Measurements from ENCODE around the gene SAP30L. TPM values are rescaled to one million over a fixed set of nuclear protein-coding genes. Genes with fewer than 3 reads are reported as not detected.

The SAP30L gene
- total RNA-seq, 4 donors from 2014 or later, result 34.9 to 54.9 (median 46.2) TPM

GRCh38 chr5:154502180-154502579 is 56.4 kb downstream of the SAP30L start:
- H3K4me3 ChIP-seq, result no peak overlapping the region
- H3K27ac ChIP-seq (replicated peaks in 1 of 4), result no peak overlapping the region
- H3K27me3 ChIP-seq, result peaks cover 0 to 30% (median 0%) of the 10 kb centered on the region in 4 donors
- no peaks in the 10 kb centered on the region for H3K4me1 ChIP-seq
- no peak for DNase-seq (ENCODE audit: extremely low spot score)
- no peak for TF ChIP-seq EP300 (IDR thresholded peaks at IDR 0.05)
- TF ChIP-seq POLR2AphosphoS5 (IDR thresholded peaks at IDR 0.05), result no peak
- TF ChIP-seq POLR2A (IDR thresholded peaks at IDR 0.05; ENCODE audit: low read depth), result no peak
- no peak for TF ChIP-seq CTCF (IDR thresholded peaks at IDR 0.05)
- no peaks in the 10 kb centered on the region for H3K36me3 ChIP-seq
- no peaks in the 10 kb centered on the region for H3K9me3 ChIP-seq
- intact Hi-C loops (cut with DNase I), result no loop called here
- 94% methylated on average over 1 of the region's 1 CpG for WGBS

GRCh38 chr5:154503698-154504039 is 57.9 kb downstream of the SAP30L start:
- Histone ChIP-seq H3K27me3 (peaks cover 0 to 25% (median 0%) of the 10 kb centered on the region in 4 donors), H3K4me3 (no peak overlapping the region), H3K4me1 (no peaks in the 10 kb centered on the region), H3K9me3 (no peaks in the 10 kb centered on the region), H3K27ac (replicated peaks in 1 of 4) (no peak overlapping the region), H3K36me3 (no peaks in the 10 kb centered on the region)
- no peak for DNase-seq (ENCODE audit: extremely low spot score)
- TF ChIP-seq CTCF (IDR thresholded peaks at IDR 0.05) (no peak), POLR2AphosphoS5 (IDR thresholded peaks at IDR 0.05) (no peak), POLR2A (IDR thresholded peaks at IDR 0.05; ENCODE audit: low read depth) (no peak), EP300 (IDR thresholded peaks at IDR 0.05) (no peak)
- intact Hi-C loops (cut with DNase I), result no loop called here
- WGBS, result 92% methylated on average over 2 of the region's 2 CpGs

GRCh38 chr5:154505567-154505966 is 59.8 kb downstream of the SAP30L start:
- intact Hi-C loops (cut with DNase I), result no loop called here
- 63% methylated on average over 9 of the region's 10 CpGs for WGBS

GRCh38 chr5:154506049-154506715 is 60.4 kb downstream of the SAP30L start:
- intact Hi-C loops (cut with DNase I), result no loop called here
- Histone ChIP-seq H3K27ac (replicated peaks in 1 of 4) (no peak overlapping the region), H3K9me3 (no peaks in the 10 kb centered on the region), H3K4me1 (no peaks in the 10 kb centered on the region), H3K4me3 (no peak overlapping the region), H3K36me3 (no peaks in the 10 kb centered on the region), H3K27me3 (peaks cover 0 to 34% (median 0%) of the 10 kb centered on the region in 4 donors)
- no peak for DNase-seq (ENCODE audit: extremely low spot score)
- TF ChIP-seq EP300 (IDR thresholded peaks at IDR 0.05) (no peak), POLR2A (IDR thresholded peaks at IDR 0.05; ENCODE audit: low read depth) (no peak), CTCF (IDR thresholded peaks at IDR 0.05) (no peak), POLR2AphosphoS5 (IDR thresholded peaks at IDR 0.05) (no peak)
- WGBS, result 87% methylated on average over 7 of the region's 8 CpGs

More at GRCh38 chr5:154505567-154505966, 59.8 kb downstream of the SAP30L start:
- no peaks in the 10 kb centered on the region for H3K9me3 ChIP-seq
- peaks cover 0 to 28% (median 0%) of the 10 kb centered on the region in 4 donors for H3K27me3 ChIP-seq
- no peak overlapping the region for H3K27ac ChIP-seq (replicated peaks in 1 of 4)
- DNase-seq (ENCODE audit: extremely low spot score), result no peak
- H3K4me1 ChIP-seq, result no peaks in the 10 kb centered on the region
- no peaks in the 10 kb centered on the region for H3K36me3 ChIP-seq
- TF ChIP-seq POLR2A (IDR thresholded peaks at IDR 0.05; ENCODE audit: low read depth) (no peak), POLR2AphosphoS5 (IDR thresholded peaks at IDR 0.05) (no peak), CTCF (IDR thresholded peaks at IDR 0.05) (no peak), EP300 (IDR thresholded peaks at IDR 0.05) (no peak)
- H3K4me3 ChIP-seq, result no peak overlapping the region

GRCh38 chr5:154506716-154507080 is 60.9 kb downstream of the SAP30L start:
- Histone ChIP-seq H3K9me3 (no peaks in the 10 kb centered on the region), H3K36me3 (no peaks in the 10 kb centered on the region), H3K4me3 (no peak overlapping the region), H3K4me1 (no peaks in the 10 kb centered on the region), H3K27ac (replicated peaks in 1 of 4) (no peak overlapping the region), H3K27me3 (peaks cover 0 to 37% (median 0%) of the 10 kb centered on the region in 4 donors)
- 83% methylated on average over 11 of the region's 11 CpGs for WGBS
- no peak for DNase-seq (ENCODE audit: extremely low spot score)
- intact Hi-C loops (cut with DNase I), result no loop called here
- TF ChIP-seq CTCF (IDR thresholded peaks at IDR 0.05), result no peak
- TF ChIP-seq EP300 (IDR thresholded peaks at IDR 0.05), result no peak
- no peak for TF ChIP-seq POLR2A (IDR thresholded peaks at IDR 0.05; ENCODE audit: low read depth)
- no peak for TF ChIP-seq POLR2AphosphoS5 (IDR thresholded peaks at IDR 0.05)
